K562 (cell line): Measurements from ENCODE around the gene AFAP1. TPM values are rescaled to one million over a fixed set of nuclear protein-coding genes. Genes with fewer than 3 reads are reported as not detected.
A peak's percentile ranks its signal among the peaks of the same experiment; 100 is the strongest.

Experiments used
- ATAC-seq: fragments of 200-7000 bp; cut with Tn5 transposase; 3 replicates; pipeline ENCODE4 v1.9.1; 2020; ENCODE audit warnings: moderate library complexity
- BruUV-seq: library from RNA; stranded (reverse); fragments of 400-500 nt; replicated peaks from 2 replicates; lab custom pipeline; 2021; lab: Mats Ljungman, UMichigan
- CTCF ChIA-PET: fragments of 300-600 bp; formaldehyde crosslinking; extraction: SDS; loops from one replicate; lab custom pipeline; 2021; ENCODE audit warnings: low intra/inter-chr PET ratio; lab: Yijun Ruan, JAX
- POLR2A ChIA-PET: fragments of 300-600, 350-650 bp; sonication (Branson Sonifier 250); formaldehyde crosslinking; extraction: SDS; loops from one replicate; lab custom pipeline; 2021; ENCODE audit warnings: antibody characterized with exemption, inconsistent platforms; lab: Yijun Ruan, JAX
- DNase-seq, 4 experiments: peaks; one replicate each; pipeline versions ENCODE4 v3.0.0 to v3.0.0-alpha.2; 2011 to 2018; ENCODE audit warnings: low spot score in 3 of 4, mixed read lengths in 3 of 4; ENCODE audit errors: extremely low read depth in 1 of 4
- FAIRE-seq: peaks from 2 replicates; lab custom pipeline; 2011; peaks lifted over from hg19 to GRCh38; lab: Jason Lieb, UNC
- H2AFZ ChIP-seq: 2 replicates; pipeline ENCODE4 v1.6.0; 2011; ENCODE audit warnings: low read depth, low read length, control low read depth, inconsistent platforms
- H3K27ac ChIP-seq: fragments of 200-600 bp; 3 replicates; pipeline ENCODE4 v1.8.0; 2011; ENCODE audit warnings: low read depth, mild to moderate bottlenecking, control low read depth, inconsistent platforms, low read length, moderate library complexity, mixed read lengths; ENCODE audit errors: extremely low read depth
- H3K27me3 ChIP-seq, 2 experiments: fragments of 300-600 bp in 1 of 2; 2 replicates in 1 of 2; 3 replicates in 1 of 2; pipeline versions ENCODE4 v1.6.0 to v1.8.0; 2011; ENCODE audit warnings: inconsistent platforms in 2 of 2, low read length in 2 of 2, mild to moderate bottlenecking in 1 of 2, mixed read lengths in 1 of 2, moderate library complexity in 1 of 2; ENCODE audit not compliant: control insufficient read depth in 2 of 2, insufficient read depth in 2 of 2
- H3K36me3 ChIP-seq: fragments of 300-600 bp; 3 replicates; pipeline ENCODE4 v1.8.0; 2011; ENCODE audit warnings: mild to moderate bottlenecking, low read length, inconsistent platforms; ENCODE audit not compliant: control insufficient read depth, insufficient read depth
- H3K4me1 ChIP-seq, 2 experiments: fragments of 200-600 bp in 1 of 2; replicated peaks in 1 of 2; 2 replicates in 1 of 2; 3 replicates in 1 of 2; pipeline versions ENCODE4 v1.5.1 to v1.8.0; 2011; ENCODE audit warnings: inconsistent platforms in 2 of 2, low read length in 2 of 2, mild to moderate bottlenecking in 1 of 2, mixed read lengths in 1 of 2, moderate library complexity in 1 of 2; ENCODE audit not compliant: control insufficient read depth in 2 of 2, insufficient read depth in 2 of 2
- H3K4me2 ChIP-seq: 2 replicates; pipeline ENCODE4 v1.6.1; 2011; ENCODE audit warnings: low read length, control low read depth, inconsistent platforms, mixed read lengths; ENCODE audit not compliant: insufficient read depth
- H3K4me3 ChIP-seq: fragments of 200-600 bp; sonication (generic), shearing (Covaris generic); 2 replicates; pipeline ENCODE4 v1.5.1; 2016; ENCODE audit warnings: control low read depth, inconsistent platforms
- H3K79me2 ChIP-seq: fragments of 200-600 bp; 3 replicates; pipeline ENCODE4 v1.8.0; 2011; ENCODE audit warnings: low read length, inconsistent platforms; ENCODE audit not compliant: control insufficient read depth, insufficient read depth
- H3K9ac ChIP-seq, 2 experiments: 2 replicates each; pipeline versions ENCODE4 v1.6.0 to v1.6.1; 2011; ENCODE audit warnings: low read depth in 2 of 2, low read length in 2 of 2, control low read depth in 1 of 2, inconsistent platforms in 1 of 2, mild to moderate bottlenecking in 1 of 2, mixed read lengths in 1 of 2; ENCODE audit not compliant: insufficient read depth in 1 of 2
- H3K9me1 ChIP-seq: one replicate; pipeline ENCODE4 v1.6.0; 2011; ENCODE audit warnings: inconsistent platforms, mild to moderate bottlenecking, low read length, moderate library complexity; ENCODE audit not compliant: control insufficient read depth, insufficient read depth
- H3K9me3 ChIP-seq: replicated peaks from 2 replicates; pipeline ENCODE4 v1.5.1; 2011; ENCODE audit warnings: low read depth, low read length, inconsistent platforms; ENCODE audit not compliant: control insufficient read depth, insufficient read depth
- H4K20me1 ChIP-seq: replicated peaks from 2 replicates; pipeline ENCODE4 v1.6.1; 2011; ENCODE audit warnings: low read length, inconsistent platforms, mixed read lengths; ENCODE audit not compliant: control insufficient read depth, insufficient read depth
- CUX1 ChIP-seq: fragments of 200-800 bp; sonication (Bioruptor generic); IDR thresholded peaks from 2 replicates; pipeline ENCODE4 v1.6.1; 2016; ENCODE audit warnings: missing genetic modification characterization, missing compliant biosample characterization
- SAFB ChIP-seq: fragments of 200-400 bp; formaldehyde crosslinking; IDR thresholded peaks from 2 replicates; pipeline ENCODE4 v1.6.1; 2017; ENCODE audit warnings: low read depth, low read length, borderline replicate concordance
- WGBS: fragments of 100-300 bp; shearing (Covaris generic); methylation state at CpG from one replicate; pipeline ENCODE4 v1.1.6; 2016; ENCODE audit warnings: low coverage, mixed read lengths; ENCODE audit not compliant: insufficient coverage; ENCODE audit errors: missing lambda C conversion rate; 5-methylcytosine and 5-hydroxymethylcytosine counted together
- in situ Hi-C: fragments of 300-500 bp; cut with MboI; formaldehyde crosslinking; loops from 4 replicates; pipeline ENCODE4 v1.15.0; 2018; ENCODE audit warnings: inconsistent platforms, mixed read lengths
- intact Hi-C: fragments of 100-400 bp; cut with micrococcal nuclease; formaldehyde crosslinking; loops from 2 replicates; pipeline ENCODE4 v1.14.2; 2022
- polyA plus RNA-seq, 8 experiments: library from polyadenylated mRNA; depleted of rRNA in 4 of 8; stranded (reverse) in 5 of 8; unstranded in 3 of 8; fragments of >200 nt; fragmentation: Nextera tagmentation in 2 of 8; fragmentation: Illumina TruSeq in 1 of 8; extraction: Ambion mirVana in 2 of 8; extraction: Trizol in 1 of 8; gene quantifications; 2 replicates each; pipeline versions ENCODE4 v1.2.1 to v1.2.3, GENCODE V29; 2011 to 2014; ENCODE audit warnings: inconsistent platforms in 1 of 8, missing spikeins in 1 of 8
- total RNA-seq, 7 experiments: library from RNA; depleted of rRNA in 6 of 7; stranded (reverse); fragments of >200 nt in 6 of 7; fragmentation: Illumina TruSeq in 2 of 7; extraction: Trizol in 2 of 7; gene quantifications; 2 replicates each; pipeline versions ENCODE4 v1.2.1 to v1.2.3, GENCODE V29; 2011 to 2021; ENCODE audit warnings: low replicate concordance in 1 of 7

The AFAP1 gene
- total and polyA plus RNA-seq, 9 of the 15 experiments (the other 6 are each of a cell fraction or from before 2014, with no cell fraction given): 0.07 to 0.42 (median 0.12) TPM; not detected in 1

- H3K36me3 ChIP-seq: no peaks in the 10 kb centered on the region
- H3K4me1 ChIP-seq: peaks cover 0 to 14% of the 10 kb centered on the region in 2 experiments; a peak in 2 of 5 replicates
- no peaks in the 10 kb centered on the region for H3K9me3 ChIP-seq
- H4K20me1 ChIP-seq: no peaks in the 10 kb centered on the region
- no peak overlapping the region for H2AFZ ChIP-seq
- peak overlapping the region in 1 of 2 experiments; percentile 85; a peak in 2 of 4 replicates for H3K9ac ChIP-seq
- H3K4me3 ChIP-seq: no peak overlapping the region; the same call in 1 of the 2 replicates
- ChIA-PET POLR2A (interaction anchor here (1.0 kb wide), 1 partner anchor 10 kb away, joined by 3 read pairs; no protein-coding TSS in a partner anchor), CTCF (no interaction called here)
- no peaks in the 10 kb centered on the region for H3K9me1 ChIP-seq
- peaks cover 8 to 17% of the 10 kb centered on the region in 2 experiments; a peak in 4 of 5 replicates for H3K27me3 ChIP-seq
- no peak for DNase-seq
- H3K79me2 ChIP-seq: no peaks in the 10 kb centered on the region
- ATAC-seq: no peak
- no peak overlapping the region for H3K27ac ChIP-seq
- H3K4me2 ChIP-seq: no peak overlapping the region
- in situ Hi-C loops (no loop called here), intact Hi-C loops (no loop called here)
- WGBS: 68% methylated on average over 53 of the region's 75 CpGs
- no TSS peak for BruUV-seq
- no peak for FAIRE-seq
- peak; percentile 75 for TF ChIP-seq SAFB
- no peak for TF ChIP-seq CUX1 (CRISPR knock-in tag)
Observed at GRCh38 chr4:7938609-7939376, 868 bp downstream of the AFAP1 start.
